Tibial nerve (tissue), 4 donors: Measurements from ENCODE around the gene R3HDM4.

ENCODE experiments used
- CTCF ChIP-seq, 5 experiments: fragments of 200-600 bp in 3 of 5; fragments of 450-650 bp in 2 of 5; sonication (generic) in 3 of 5; IDR thresholded peaks; one replicate each; pipeline ENCODE4 v1.5.1; 2016 to 2019; ENCODE audit warnings: antibody characterized with exemption in 5 of 5, mild to moderate bottlenecking in 3 of 5, moderate library complexity in 2 of 5
- EP300 ChIP-seq, 2 donors: sonication (generic); formaldehyde crosslinking; IDR thresholded peaks; one replicate each; pipeline ENCODE4 v1.6.1; 2017; ENCODE audit warnings: antibody characterized with exemption in 2 of 2, mild to moderate bottlenecking in 1 of 2
- POLR2A ChIP-seq, 2 donors: fragments of 450-650 bp; IDR thresholded peaks; one replicate each; pipeline ENCODE4 v1.6.1; 2017; ENCODE audit warnings: antibody characterized with exemption in 2 of 2, mild to moderate bottlenecking in 2 of 2, moderate library complexity in 2 of 2

DNA sequence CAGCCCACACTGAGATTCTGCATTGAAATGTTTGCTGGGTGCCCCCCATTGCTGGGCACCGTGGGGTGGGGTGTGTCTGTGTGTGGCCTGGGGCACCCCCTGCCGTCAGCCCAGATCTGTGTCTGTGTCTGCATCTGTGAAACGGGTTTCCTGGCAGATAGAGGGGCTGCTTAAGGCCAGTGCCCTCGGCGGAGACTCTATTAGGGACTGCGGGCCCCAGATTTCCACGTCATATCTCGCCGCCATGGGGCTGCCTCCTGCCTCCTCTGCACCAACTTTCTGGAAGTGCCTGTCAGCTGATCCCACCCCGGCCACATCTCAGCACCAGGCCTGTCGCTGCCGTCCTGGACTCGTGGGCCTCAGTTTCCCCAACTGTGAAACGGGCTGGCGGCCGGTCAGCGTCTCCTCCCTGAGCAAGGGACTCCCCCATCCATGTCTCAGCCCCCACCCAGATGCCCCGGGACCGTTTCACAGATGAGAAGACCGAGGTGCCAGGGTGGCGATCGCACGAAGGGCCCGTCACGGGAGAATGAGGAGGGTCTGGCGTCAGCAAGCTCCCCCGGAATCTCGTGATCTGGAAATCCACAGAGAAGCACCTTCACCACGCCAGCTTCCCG is 34.2 kb upstream of the R3HDM4 start:
- no peak for TF ChIP-seq CTCF (IDR thresholded peaks at IDR 0.05)
- TF ChIP-seq POLR2A (IDR thresholded peaks at IDR 0.05), result no peak
- TF ChIP-seq EP300 (IDR thresholded peaks at IDR 0.05), result no peak
